Panc1 (cell line): ENCODE measurements around the gene LILRB2. TPM values are rescaled to one million over a fixed set of nuclear protein-coding genes. Genes with fewer than 3 reads are reported as not detected.

Experiments used
- ATAC-seq: fragments of 200-7000 bp; cut with Tn5 transposase; 2 replicates; pipeline ENCODE4 v1.9.1; 2020; ENCODE audit warnings: mild to moderate bottlenecking, moderate library complexity
- BruUV-seq: library from RNA; stranded (reverse); fragments of 400-500 nt; replicated peaks from 2 replicates; lab custom pipeline; 2021; lab: Mats Ljungman, UMichigan
- CTCF ChIA-PET: fragments of 300-600 bp; sonication (Branson Sonifier 250); formaldehyde crosslinking; loops from one replicate; lab custom pipeline; 2022; ENCODE audit warnings: antibody characterized with exemption; lab: Charles Lee
- POLR2A ChIA-PET: fragments of 300-600 bp; sonication (Branson Sonifier 250); formaldehyde crosslinking; loops from one replicate; lab custom pipeline; 2022; ENCODE audit warnings: antibody characterized with exemption; lab: Charles Lee
- DNase-seq: peaks from one replicate; pipeline ENCODE4 v3.0.0-alpha.2; 2010; ENCODE audit warnings: low read depth, low spot score
- H3K27ac ChIP-seq: 2 replicates; pipeline ENCODE4 v1.5.1; 2011; ENCODE audit warnings: mild to moderate bottlenecking, low read length, inconsistent platforms
- H3K27me3 ChIP-seq: fragments of 200-500 bp; sonication (Bioruptor generic); 2 replicates; pipeline ENCODE4 v1.6.0; 2014; ENCODE audit warnings: low read length, inconsistent platforms; ENCODE audit not compliant: control insufficient read depth, insufficient read depth
- H3K36me3 ChIP-seq: fragments of 200-500 bp; sonication (Bioruptor generic); 2 replicates; pipeline ENCODE4 v1.5.1; 2014; ENCODE audit warnings: inconsistent platforms, mild to moderate bottlenecking, low read length, moderate library complexity; ENCODE audit not compliant: control insufficient read depth, insufficient read depth
- H3K4me1 ChIP-seq: 2 replicates; pipeline ENCODE4 v1.5.1; 2011; ENCODE audit warnings: inconsistent platforms, mild to moderate bottlenecking, low read length, moderate library complexity; ENCODE audit not compliant: control insufficient read depth, insufficient read depth
- H3K4me3 ChIP-seq, 2 experiments: 2 replicates each; pipeline ENCODE4 v1.5.1; 2011 to 2012; ENCODE audit warnings: low read depth in 2 of 2, low read length in 2 of 2, mild to moderate bottlenecking in 2 of 2, inconsistent platforms in 1 of 2, moderate library complexity in 1 of 2
- H3K9me3 ChIP-seq: fragments of 200-500 bp; sonication (Bioruptor generic); 2 replicates; pipeline ENCODE4 v1.5.1; 2014; ENCODE audit warnings: low read depth, mild to moderate bottlenecking, inconsistent platforms, low read length, moderate library complexity; ENCODE audit not compliant: control insufficient read depth, insufficient read depth
- POLR2AphosphoS5 ChIP-seq: IDR thresholded peaks from 2 replicates; pipeline ENCODE4 v1.6.1; 2012; ENCODE audit warnings: mild to moderate bottlenecking, low read depth, low read length, moderate library complexity
- REST ChIP-seq, 2 experiments: IDR thresholded peaks; 2 replicates each; pipeline ENCODE4 v1.6.1; 2011 to 2012; ENCODE audit warnings: low read depth in 2 of 2, control low read depth in 1 of 2, low read length in 1 of 2, mild to moderate bottlenecking in 1 of 2, moderate library complexity in 1 of 2; ENCODE audit not compliant: insufficient read depth in 1 of 2
- SIN3A ChIP-seq: IDR thresholded peaks from 2 replicates; pipeline ENCODE4 v1.6.1; 2012; ENCODE audit warnings: low read depth, mild to moderate bottlenecking, low read length, moderate library complexity, borderline replicate concordance; ENCODE audit not compliant: insufficient read depth
- TCF7L2 ChIP-seq: IDR thresholded peaks from 2 replicates; pipeline ENCODE4 v1.6.1; 2011; ENCODE audit warnings: mild to moderate bottlenecking, low read depth, low read length, inconsistent platforms
- in situ Hi-C: cut with HindIII; loops from 2 replicates; pipeline ENCODE4 v1.10.0; 2016; ENCODE audit warnings: low sequenced_read_pairs, low pct_unique_long_range_greater_than_20kb
- intact Hi-C: fragments of 100-400 bp; cut with micrococcal nuclease; formaldehyde crosslinking; loops from one replicate; pipeline ENCODE4 v1.10.0; 2022; ENCODE audit not compliant: unreplicated experiment
- total RNA-seq: library from RNA; stranded (reverse); gene quantifications from one replicate; pipeline ENCODE4 v1.2.1, GENCODE V29; 2021; ENCODE audit not compliant: unreplicated experiment
- TF ChIP-seq, protein P1 (sequence below): fragments of 450-650 bp; IDR thresholded peaks from 2 replicates; pipeline ENCODE4 v1.5.1; 2017; ENCODE audit warnings: mild to moderate bottlenecking

LILRB2 gene
- total RNA-seq, 1 experiment from 2014 or later: not detected

DNA sequence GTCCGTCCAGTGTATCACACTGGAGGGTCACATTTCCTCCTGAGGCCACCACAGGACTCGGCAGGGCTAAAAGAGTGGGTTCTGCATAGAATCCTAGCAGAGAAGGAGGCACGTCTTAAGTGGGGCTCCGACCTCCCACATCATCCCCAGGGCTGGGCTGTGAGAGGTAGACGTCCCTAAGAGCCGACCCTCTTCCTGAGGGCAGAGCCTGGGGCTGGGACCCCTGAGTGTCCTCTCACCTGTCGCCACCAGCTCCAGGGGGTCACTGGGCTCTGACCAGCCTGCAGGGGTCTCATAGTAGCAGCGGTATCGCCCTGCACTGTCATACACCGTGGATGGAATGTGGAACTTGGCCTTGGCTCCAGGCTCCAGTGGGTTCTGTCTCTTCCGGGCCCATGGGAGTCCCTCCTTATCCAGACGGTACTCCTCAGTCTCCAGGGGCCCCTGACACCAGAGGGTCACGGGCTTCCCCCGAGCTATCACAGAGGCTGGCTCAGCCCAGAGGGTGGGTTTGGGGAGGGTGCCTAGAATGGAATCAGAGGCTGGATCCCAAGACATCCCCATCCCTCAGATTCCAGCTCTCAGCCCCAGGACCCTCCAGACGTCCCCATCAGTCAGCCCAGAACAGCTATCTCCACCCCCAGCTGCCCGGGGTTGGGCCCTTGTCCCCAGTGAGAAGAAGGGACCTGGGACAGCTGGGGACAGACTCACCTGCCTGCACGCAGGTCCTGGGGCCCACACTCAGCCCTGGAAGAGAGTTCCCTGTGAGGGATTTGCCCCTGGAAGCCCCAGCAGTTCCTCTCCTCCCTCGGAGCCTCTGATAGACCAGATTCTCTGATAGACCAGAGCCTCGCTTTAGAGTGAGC lies 24.4 kb downstream of the LILRB2 start:
- H3K27me3 ChIP-seq: peaks cover 5% of the 10 kb centered on the region
- POLR2A ChIA-PET: interaction anchor here (0.6 kb wide), 2 partner anchors 45 to 307 kb away, joined by 3 to 4 read pairs; no protein-coding TSS in a partner anchor
- no peaks in the 10 kb centered on the region; the same call in 1 of the 2 replicates for H3K4me1 ChIP-seq
- H3K4me3 ChIP-seq: no peak overlapping the region
- ATAC-seq (no peak), DNase-seq (no peak)
- no peaks in the 10 kb centered on the region for H3K9me3 ChIP-seq
- H3K36me3 ChIP-seq: no peaks in the 10 kb centered on the region
- no peak overlapping the region for H3K27ac ChIP-seq
- no peak for TF ChIP-seq SIN3A
- TF ChIP-seq TCF7L2: no peak
- no peak for TF ChIP-seq REST (IDR thresholded peaks at IDR 0.05; ENCODE audit: insufficient read depth in 1 of 2, low read depth in 2 of 2, low read length in 1 of 2)
- TF ChIP-seq POLR2AphosphoS5: no peak
- BruUV-seq: no TSS peak
- intact Hi-C loops: no loop called here
- in situ Hi-C loops: no loop called here
- CTCF ChIA-PET: interaction anchor here (0.5 to 1.4 kb wide), 2 partner anchors 10 to 656 kb away, joined by 5 to 7 read pairs; no protein-coding TSS in a partner anchor

DNA sequence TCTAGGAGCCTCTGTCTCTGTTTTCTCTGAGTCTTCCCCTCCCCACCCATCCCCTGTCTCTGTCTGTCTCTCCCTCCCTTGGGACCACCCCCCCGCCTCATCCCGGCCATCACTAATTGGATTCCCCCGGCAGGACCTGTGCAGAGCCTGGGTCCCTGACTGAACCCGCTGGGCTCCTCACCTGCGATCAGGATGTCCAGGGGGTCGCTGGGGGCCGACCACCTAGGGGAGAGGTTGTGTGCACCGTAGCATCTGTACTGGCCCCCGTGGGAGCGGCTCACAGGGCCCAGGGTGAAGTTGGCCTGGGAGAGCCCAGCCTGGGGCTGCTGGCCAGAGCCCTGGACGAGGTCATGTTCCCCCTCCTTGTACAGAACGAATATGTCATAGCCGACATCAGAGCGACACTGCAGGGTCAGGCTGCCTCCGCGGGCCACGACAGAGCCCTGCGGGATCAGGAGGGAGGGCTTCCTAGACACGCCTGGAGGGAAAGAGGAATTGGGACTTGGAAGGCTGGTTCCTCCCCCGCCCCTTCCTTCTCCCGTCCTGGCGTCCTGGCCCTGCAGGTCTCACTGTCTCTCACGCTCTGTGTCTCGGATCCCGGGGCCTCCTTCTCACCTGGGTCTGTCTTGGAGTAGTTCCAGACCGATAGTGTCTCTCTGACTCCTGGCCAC lies 25.7 kb downstream of the LILRB2 start:
- no peaks in the 10 kb centered on the region for H3K9me3 ChIP-seq
- ATAC-seq (no peak), DNase-seq (no peak)
- no peak for TF ChIP-seq POLR2AphosphoS5
- TF ChIP-seq REST (IDR thresholded peaks at IDR 0.05; ENCODE audit: insufficient read depth in 1 of 2, low read depth in 2 of 2, low read length in 1 of 2): no peak
- no peak for TF ChIP-seq TCF7L2
- TF ChIP-seq SIN3A: no peak
- TF ChIP-seq, protein P1, sequence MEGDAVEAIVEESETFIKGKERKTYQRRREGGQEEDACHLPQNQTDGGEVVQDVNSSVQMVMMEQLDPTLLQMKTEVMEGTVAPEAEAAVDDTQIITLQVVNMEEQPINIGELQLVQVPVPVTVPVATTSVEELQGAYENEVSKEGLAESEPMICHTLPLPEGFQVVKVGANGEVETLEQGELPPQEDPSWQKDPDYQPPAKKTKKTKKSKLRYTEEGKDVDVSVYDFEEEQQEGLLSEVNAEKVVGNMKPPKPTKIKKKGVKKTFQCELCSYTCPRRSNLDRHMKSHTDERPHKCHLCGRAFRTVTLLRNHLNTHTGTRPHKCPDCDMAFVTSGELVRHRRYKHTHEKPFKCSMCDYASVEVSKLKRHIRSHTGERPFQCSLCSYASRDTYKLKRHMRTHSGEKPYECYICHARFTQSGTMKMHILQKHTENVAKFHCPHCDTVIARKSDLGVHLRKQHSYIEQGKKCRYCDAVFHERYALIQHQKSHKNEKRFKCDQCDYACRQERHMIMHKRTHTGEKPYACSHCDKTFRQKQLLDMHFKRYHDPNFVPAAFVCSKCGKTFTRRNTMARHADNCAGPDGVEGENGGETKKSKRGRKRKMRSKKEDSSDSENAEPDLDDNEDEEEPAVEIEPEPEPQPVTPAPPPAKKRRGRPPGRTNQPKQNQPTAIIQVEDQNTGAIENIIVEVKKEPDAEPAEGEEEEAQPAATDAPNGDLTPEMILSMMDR: no peak
- in situ Hi-C loops: no loop called here
- BruUV-seq: no TSS peak
- no peaks in the 10 kb centered on the region; the same call in 1 of the 2 replicates for H3K4me1 ChIP-seq
- H3K27ac ChIP-seq: no peak overlapping the region
- intact Hi-C loops: no loop called here
- H3K27me3 ChIP-seq: peaks cover 6% of the 10 kb centered on the region
- ChIA-PET POLR2A (interaction anchor here (0.6 kb wide), 2 partner anchors 44 to 306 kb away, joined by 3 to 4 read pairs; no protein-coding TSS in a partner anchor), CTCF (interaction anchor here (0.6 kb wide), 1 partner anchor 38 kb away, joined by 6 read pairs; no protein-coding TSS in a partner anchor)
- H3K4me3 ChIP-seq: no peak overlapping the region
- no peaks in the 10 kb centered on the region for H3K36me3 ChIP-seq
